ENCODE data around the gene WASF2. TPM values are rescaled to one million over a fixed set of nuclear protein-coding genes. Genes with fewer than 3 reads are reported as not detected.
A peak's percentile ranks its signal among the peaks of the same experiment; 100 is the strongest.
"Not testable (repeated sequence)": the region's sequence is repeated elsewhere in the genome, so short reads cannot be mapped to it uniquely, and the experiment has no call there.

WASF2 gene
- total RNA-seq, 1 donor from 2014 or later: 25.6 TPM

- not testable (repeated sequence) for H3K9ac ChIP-seq (ENCODE audit: low read depth in 1 of 3, low read length in 3 of 3); H3K4me1 ChIP-seq (ENCODE audit: control insufficient read depth in 3 of 3, insufficient read depth in 3 of 3, low read length in 3 of 3); H3K4me3 ChIP-seq (ENCODE audit: low read length in 3 of 3); H3K27me3 ChIP-seq (ENCODE audit: control insufficient read depth in 3 of 3, insufficient read depth in 3 of 3, low read length in 3 of 3); H3K27ac ChIP-seq (ENCODE audit: low read depth, low read length); H3K36me3 ChIP-seq (ENCODE audit: control insufficient read depth in 3 of 3, insufficient read depth in 3 of 3, low read length in 3 of 3); H3K9me3 ChIP-seq (ENCODE audit: control insufficient read depth in 3 of 3, low read length in 3 of 3)
These were observed 31.4 kb downstream of the WASF2 start for GRCh38 chr1:27458521-27458920.

DNA sequence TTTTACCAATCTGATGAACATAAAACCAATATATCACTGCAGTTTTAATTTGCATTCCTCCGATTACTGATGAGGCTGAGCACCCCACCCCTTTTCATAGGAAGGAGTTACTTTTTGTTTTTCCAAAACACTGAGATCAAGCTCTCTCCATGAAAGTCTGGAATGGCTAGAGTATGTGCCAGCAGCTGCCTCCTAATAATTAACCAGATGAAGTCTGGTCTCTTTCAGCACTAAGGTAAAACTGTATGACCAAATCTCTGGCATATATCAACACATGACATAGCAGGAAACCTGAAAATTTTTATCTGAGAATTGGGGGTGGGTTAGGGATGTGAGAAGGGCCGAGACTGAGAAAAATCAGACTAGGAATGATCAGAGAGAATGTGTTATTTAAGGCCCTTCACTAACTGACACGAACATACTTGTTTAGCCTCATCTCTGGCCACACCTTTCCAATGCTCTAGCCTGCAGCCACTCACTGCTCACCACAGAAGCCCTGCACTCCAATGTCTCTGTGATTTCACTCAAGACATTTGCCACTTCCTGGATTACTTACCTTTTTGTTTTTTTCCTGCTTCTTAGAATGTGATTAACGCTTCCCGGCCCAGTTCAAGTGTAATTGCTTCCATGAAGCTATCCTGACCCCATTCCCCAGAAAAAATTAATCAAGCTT, 34.7 kb downstream of the WASF2 start:
- Histone ChIP-seq H3K9me3 (ENCODE audit: control insufficient read depth in 3 of 3, low read length in 3 of 3) (no peaks in the 10 kb centered on the region), H3K9ac (ENCODE audit: low read depth in 1 of 3, low read length in 3 of 3) (peak overlapping the region in 1 of 3 donors; percentile 17), H3K4me3 (ENCODE audit: low read length in 3 of 3) (no peak overlapping the region), H3K36me3 (ENCODE audit: control insufficient read depth in 3 of 3, insufficient read depth in 3 of 3, low read length in 3 of 3) (no peaks in the 10 kb centered on the region), H3K27me3 (ENCODE audit: control insufficient read depth in 3 of 3, insufficient read depth in 3 of 3, low read length in 3 of 3) (no peaks in the 10 kb centered on the region), H3K4me1 (ENCODE audit: control insufficient read depth in 3 of 3, insufficient read depth in 3 of 3, low read length in 3 of 3) (peaks cover 8 to 11% (median 9%) of the 10 kb centered on the region in 3 donors), H3K27ac (ENCODE audit: low read depth, low read length) (no peak overlapping the region)

DNA sequence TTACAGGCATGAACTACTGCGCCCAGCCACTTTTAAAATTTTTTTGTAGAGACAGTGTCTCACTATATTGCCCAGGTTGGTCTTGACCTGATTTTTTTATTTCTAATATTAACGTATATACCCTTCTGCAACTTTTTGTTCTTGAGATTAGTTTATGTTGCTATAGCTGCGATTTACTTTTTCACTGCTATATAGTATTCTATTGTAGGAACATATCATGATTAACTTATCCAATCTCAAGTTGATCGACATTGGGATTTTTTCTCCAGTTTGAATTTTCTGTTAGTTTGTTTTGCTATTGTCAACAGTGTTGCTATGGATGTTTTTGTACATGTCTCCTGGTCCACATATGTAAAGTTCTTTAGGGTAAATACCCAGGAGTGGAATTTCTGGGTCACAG, 35.4 kb downstream of the WASF2 start:
- Histone ChIP-seq H3K9me3 (ENCODE audit: control insufficient read depth in 3 of 3, low read length in 3 of 3) (no peaks in the 10 kb centered on the region), H3K4me3 (ENCODE audit: low read length in 3 of 3) (no peak overlapping the region), H3K36me3 (ENCODE audit: control insufficient read depth in 3 of 3, insufficient read depth in 3 of 3, low read length in 3 of 3) (no peaks in the 10 kb centered on the region), H3K27ac (ENCODE audit: low read depth, low read length) (no peak overlapping the region), H3K4me1 (ENCODE audit: control insufficient read depth in 3 of 3, insufficient read depth in 3 of 3, low read length in 3 of 3) (peaks cover 7 to 10% (median 7%) of the 10 kb centered on the region in 3 donors), H3K9ac (ENCODE audit: low read depth in 1 of 3, low read length in 3 of 3) (no peak overlapping the region), H3K27me3 (ENCODE audit: control insufficient read depth in 3 of 3, insufficient read depth in 3 of 3, low read length in 3 of 3) (no peaks in the 10 kb centered on the region)

DNA sequence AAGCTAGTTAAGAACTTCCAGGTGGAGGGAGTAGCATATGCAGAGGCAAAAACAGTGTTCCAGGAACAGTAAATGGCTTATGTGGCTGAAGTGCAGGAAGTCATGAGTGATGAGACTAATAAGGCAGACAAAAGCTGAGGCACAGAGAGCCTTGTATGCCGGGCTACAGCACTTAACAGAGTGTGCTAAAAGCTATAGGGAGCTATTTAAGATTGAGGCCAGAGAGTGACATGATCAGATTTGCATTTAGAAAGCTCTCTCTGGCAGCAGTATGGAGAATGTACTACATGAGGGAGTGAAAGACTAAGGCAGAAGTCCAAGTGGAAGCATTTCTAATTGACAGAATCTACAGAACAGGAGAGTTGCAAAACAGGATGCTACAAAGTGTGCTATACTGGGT, 38.6 kb downstream of the WASF2 start:
- Histone ChIP-seq H3K9ac (ENCODE audit: low read depth in 1 of 3, low read length in 3 of 3) (no peak overlapping the region), H3K4me3 (ENCODE audit: low read length in 3 of 3) (no peak overlapping the region), H3K36me3 (ENCODE audit: control insufficient read depth in 3 of 3, insufficient read depth in 3 of 3, low read length in 3 of 3) (no peaks in the 10 kb centered on the region), H3K27ac (ENCODE audit: low read depth, low read length) (no peak overlapping the region), H3K9me3 (ENCODE audit: control insufficient read depth in 3 of 3, low read length in 3 of 3) (no peaks in the 10 kb centered on the region), H3K27me3 (ENCODE audit: control insufficient read depth in 3 of 3, insufficient read depth in 3 of 3, low read length in 3 of 3) (no peaks in the 10 kb centered on the region), H3K4me1 (ENCODE audit: control insufficient read depth in 3 of 3, insufficient read depth in 3 of 3, low read length in 3 of 3) (peaks cover 10 to 15% (median 13%) of the 10 kb centered on the region in 3 donors)

DNA sequence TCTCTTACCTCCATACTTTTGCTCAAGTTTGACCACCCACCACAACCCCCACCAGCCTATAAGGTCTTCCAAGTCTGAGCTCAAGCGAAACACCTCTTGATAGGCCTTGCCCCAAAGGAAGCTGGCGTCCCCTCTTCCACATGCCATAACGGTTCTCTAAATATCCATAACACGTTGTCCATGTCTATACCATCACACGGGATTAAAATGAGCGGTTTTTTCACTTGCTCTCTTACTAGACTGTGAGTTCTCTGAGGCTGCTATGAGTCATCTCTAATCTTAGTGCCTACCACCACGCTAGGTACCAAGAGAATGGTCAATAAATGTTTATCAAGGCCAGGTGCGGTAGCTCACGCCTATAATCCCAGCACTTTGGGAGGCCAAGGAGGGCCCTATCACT, 41.0 kb downstream of the WASF2 start:
- no peaks in the 10 kb centered on the region for H3K9me3 ChIP-seq (ENCODE audit: control insufficient read depth in 3 of 3, low read length in 3 of 3)
- H3K27ac ChIP-seq (ENCODE audit: low read depth, low read length): no peak overlapping the region
- H3K9ac ChIP-seq (ENCODE audit: low read depth in 1 of 3, low read length in 3 of 3): no peak overlapping the region
- no peaks in the 10 kb centered on the region for H3K27me3 ChIP-seq (ENCODE audit: control insufficient read depth in 3 of 3, insufficient read depth in 3 of 3, low read length in 3 of 3)
- peaks cover 13 to 18% (median 14%) of the 10 kb centered on the region in 3 donors for H3K4me1 ChIP-seq (ENCODE audit: control insufficient read depth in 3 of 3, insufficient read depth in 3 of 3, low read length in 3 of 3)
- H3K36me3 ChIP-seq (ENCODE audit: control insufficient read depth in 3 of 3, insufficient read depth in 3 of 3, low read length in 3 of 3): no peaks in the 10 kb centered on the region
- no peak overlapping the region for H3K4me3 ChIP-seq (ENCODE audit: low read length in 3 of 3)

GRCh38 chr1:27447883-27448282, 42.1 kb downstream of the WASF2 start:
- Histone ChIP-seq H3K9ac (ENCODE audit: low read depth in 1 of 3, low read length in 3 of 3) (no peak overlapping the region), H3K9me3 (ENCODE audit: control insufficient read depth in 3 of 3, low read length in 3 of 3) (no peaks in the 10 kb centered on the region), H3K36me3 (ENCODE audit: control insufficient read depth in 3 of 3, insufficient read depth in 3 of 3, low read length in 3 of 3) (no peaks in the 10 kb centered on the region), H3K4me1 (ENCODE audit: control insufficient read depth in 3 of 3, insufficient read depth in 3 of 3, low read length in 3 of 3) (peaks cover 13 to 18% (median 14%) of the 10 kb centered on the region in 3 donors), H3K27ac (ENCODE audit: low read depth, low read length) (no peak overlapping the region), H3K27me3 (ENCODE audit: control insufficient read depth in 3 of 3, insufficient read depth in 3 of 3, low read length in 3 of 3) (no peaks in the 10 kb centered on the region), H3K4me3 (ENCODE audit: low read length in 3 of 3) (no peak overlapping the region)

DNA sequence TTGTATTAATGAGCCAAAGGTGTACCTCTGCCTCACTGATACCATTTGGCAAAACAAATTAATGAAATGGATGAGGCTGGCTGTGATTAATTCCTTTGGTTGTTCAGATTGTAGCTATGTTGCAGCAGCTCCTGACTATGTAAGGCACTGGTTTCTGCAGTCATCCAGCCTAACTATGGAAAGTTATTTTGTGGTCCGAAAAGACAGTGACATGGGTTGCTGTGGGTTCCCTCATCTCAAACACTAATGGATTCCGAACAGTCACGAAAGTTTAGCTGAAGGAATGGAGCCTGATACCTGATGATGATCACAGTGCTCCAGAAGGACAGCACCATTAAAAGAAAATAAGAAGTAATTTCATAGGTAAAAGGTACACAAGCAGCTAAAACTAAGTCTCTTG, 42.6 kb downstream of the WASF2 start:
- Histone ChIP-seq H3K9ac (ENCODE audit: low read depth in 1 of 3, low read length in 3 of 3) (no peak overlapping the region), H3K27me3 (ENCODE audit: control insufficient read depth in 3 of 3, insufficient read depth in 3 of 3, low read length in 3 of 3) (no peaks in the 10 kb centered on the region), H3K4me3 (ENCODE audit: low read length in 3 of 3) (no peak overlapping the region), H3K36me3 (ENCODE audit: control insufficient read depth in 3 of 3, insufficient read depth in 3 of 3, low read length in 3 of 3) (no peaks in the 10 kb centered on the region), H3K4me1 (ENCODE audit: control insufficient read depth in 3 of 3, insufficient read depth in 3 of 3, low read length in 3 of 3) (peaks cover 13 to 18% (median 14%) of the 10 kb centered on the region in 3 donors), H3K27ac (ENCODE audit: low read depth, low read length) (no peak overlapping the region), H3K9me3 (ENCODE audit: control insufficient read depth in 3 of 3, low read length in 3 of 3) (no peaks in the 10 kb centered on the region)

DNA sequence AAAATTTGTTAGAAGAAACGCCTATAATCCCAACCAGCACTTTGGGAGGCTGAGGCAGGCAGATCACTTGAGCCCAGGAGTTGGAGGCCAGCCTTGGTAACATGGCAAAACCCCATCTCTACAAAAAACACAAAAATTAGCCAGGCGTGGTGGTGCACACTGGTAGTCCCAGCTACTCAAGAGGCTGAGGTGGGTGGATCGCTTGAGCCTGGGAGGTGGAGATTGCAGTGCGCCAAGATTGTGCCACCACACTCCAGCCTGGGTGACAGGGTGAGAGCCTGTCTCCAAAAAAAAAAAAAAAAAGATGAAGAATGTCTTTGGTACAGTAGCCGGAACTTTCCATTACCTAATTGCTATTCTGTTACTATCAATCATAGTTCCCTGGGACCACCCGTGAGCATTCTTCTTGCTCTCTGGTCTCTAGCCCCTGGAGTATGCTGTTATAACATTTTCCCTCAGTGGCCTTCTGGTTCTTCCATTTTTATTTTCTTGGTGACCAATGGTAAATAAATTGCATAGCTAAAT, 43.4 kb downstream of the WASF2 start:
- no peak overlapping the region for H3K4me3 ChIP-seq (ENCODE audit: low read length in 3 of 3)
- peaks cover 11 to 18% (median 13%) of the 10 kb centered on the region in 3 donors for H3K4me1 ChIP-seq (ENCODE audit: control insufficient read depth in 3 of 3, insufficient read depth in 3 of 3, low read length in 3 of 3)
- H3K9me3 ChIP-seq (ENCODE audit: control insufficient read depth in 3 of 3, low read length in 3 of 3): no peaks in the 10 kb centered on the region
- no peaks in the 10 kb centered on the region for H3K36me3 ChIP-seq (ENCODE audit: control insufficient read depth in 3 of 3, insufficient read depth in 3 of 3, low read length in 3 of 3)
- peak overlapping the region in 1 of 3 donors; percentile 10 for H3K9ac ChIP-seq (ENCODE audit: low read depth in 1 of 3, low read length in 3 of 3)
- H3K27ac ChIP-seq (ENCODE audit: low read depth, low read length): no peak overlapping the region
- H3K27me3 ChIP-seq (ENCODE audit: control insufficient read depth in 3 of 3, insufficient read depth in 3 of 3, low read length in 3 of 3): no peaks in the 10 kb centered on the region

- Histone ChIP-seq H3K36me3 (ENCODE audit: control insufficient read depth in 3 of 3, insufficient read depth in 3 of 3, low read length in 3 of 3) (no peaks in the 10 kb centered on the region), H3K27me3 (ENCODE audit: control insufficient read depth in 3 of 3, insufficient read depth in 3 of 3, low read length in 3 of 3) (no peaks in the 10 kb centered on the region), H3K9ac (ENCODE audit: low read depth in 1 of 3, low read length in 3 of 3) (no peak overlapping the region), H3K9me3 (ENCODE audit: control insufficient read depth in 3 of 3, low read length in 3 of 3) (no peaks in the 10 kb centered on the region), H3K27ac (ENCODE audit: low read depth, low read length) (no peak overlapping the region), H3K4me1 (ENCODE audit: control insufficient read depth in 3 of 3, insufficient read depth in 3 of 3, low read length in 3 of 3) (peaks cover 4 to 12% (median 6%) of the 10 kb centered on the region in 3 donors), H3K4me3 (ENCODE audit: low read length in 3 of 3) (no peak overlapping the region)
These were observed 44.6 kb downstream of the WASF2 start for GRCh38 chr1:27445177-27445936.

DNA sequence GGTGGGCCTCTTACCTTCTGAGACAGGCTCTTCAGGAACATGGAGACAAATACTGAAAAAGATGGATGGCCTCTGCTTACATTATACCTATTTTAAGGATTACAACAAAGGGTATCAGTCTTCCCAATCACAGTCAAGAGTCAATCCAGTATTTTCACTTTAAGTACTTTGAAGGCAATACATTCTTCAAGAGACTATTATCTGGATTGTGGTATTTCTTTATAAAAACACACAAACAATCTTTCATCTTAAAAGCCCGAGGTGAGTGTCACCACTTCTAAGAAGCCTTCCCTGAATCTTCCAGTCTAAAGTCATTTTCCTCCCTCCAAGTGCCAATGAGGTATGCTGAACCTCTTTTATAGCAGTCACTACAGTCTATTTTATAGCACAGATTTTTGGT, 45.3 kb downstream of the WASF2 start:
- no peaks in the 10 kb centered on the region for H3K9me3 ChIP-seq (ENCODE audit: control insufficient read depth in 3 of 3, low read length in 3 of 3)
- peaks cover 6 to 13% (median 9%) of the 10 kb centered on the region in 3 donors for H3K4me1 ChIP-seq (ENCODE audit: control insufficient read depth in 3 of 3, insufficient read depth in 3 of 3, low read length in 3 of 3)
- H3K36me3 ChIP-seq (ENCODE audit: control insufficient read depth in 3 of 3, insufficient read depth in 3 of 3, low read length in 3 of 3): no peaks in the 10 kb centered on the region
- H3K27ac ChIP-seq (ENCODE audit: low read depth, low read length): no peak overlapping the region
- no peak overlapping the region for H3K9ac ChIP-seq (ENCODE audit: low read depth in 1 of 3, low read length in 3 of 3)
- H3K27me3 ChIP-seq (ENCODE audit: control insufficient read depth in 3 of 3, insufficient read depth in 3 of 3, low read length in 3 of 3): no peaks in the 10 kb centered on the region
- no peak overlapping the region for H3K4me3 ChIP-seq (ENCODE audit: low read length in 3 of 3)

Data from skeletal muscle tissue (tissue), 4 donors.